Hepatocyte (in vitro differentiated cells): ENCODE results near the gene DENND5A. TPM values are rescaled to one million over a fixed set of nuclear protein-coding genes. Genes with fewer than 3 reads are reported as not detected.
A peak's percentile ranks its signal among the peaks of the same experiment; 100 is the strongest.

ENCODE experiments used
- DNase-seq: peaks from one replicate; pipeline ENCODE4 v3.0.0-alpha.2; 2016; ENCODE audit warnings: low spot score
- H2AFZ ChIP-seq: fragments of 200-600 bp; sonication (generic); 2 replicates; pipeline ENCODE4 v1.6.0; 2016; ENCODE audit warnings: antibody characterized with exemption, mild to moderate bottlenecking
- H3K27ac ChIP-seq: fragments of 200-600 bp; sonication (generic); 2 replicates; pipeline ENCODE4 v1.5.1; 2016; ENCODE audit warnings: mild to moderate bottlenecking
- H3K27me3 ChIP-seq: fragments of 200-600 bp; sonication (generic); 2 replicates; pipeline ENCODE4 v1.6.1; 2016
- H3K36me3 ChIP-seq: fragments of 200-600 bp; sonication (generic); replicated peaks from 2 replicates; pipeline ENCODE4 v1.5.1; 2016; ENCODE audit warnings: low read depth; ENCODE audit not compliant: insufficient read depth
- H3K4me1 ChIP-seq: fragments of 200-600 bp; sonication (generic); 2 replicates; pipeline ENCODE4 v1.5.1; 2016; ENCODE audit warnings: mild to moderate bottlenecking, moderate library complexity; ENCODE audit not compliant: insufficient read depth
- H3K4me2 ChIP-seq: fragments of 200-600 bp; sonication (generic); 2 replicates; pipeline ENCODE4 v1.6.0; 2016
- H3K4me3 ChIP-seq: fragments of 200-600 bp; sonication (generic); 2 replicates; pipeline ENCODE4 v1.5.1; 2016; ENCODE audit warnings: mild to moderate bottlenecking
- H3K79me2 ChIP-seq: fragments of 200-600 bp; sonication (generic); 2 replicates; pipeline ENCODE4 v1.6.0; 2017; ENCODE audit warnings: mild to moderate bottlenecking
- H3K9me2 ChIP-seq: fragments of 200-600 bp; sonication (generic); replicated peaks from 2 replicates; pipeline ENCODE4 v1.6.0; 2017; ENCODE audit warnings: mild to moderate bottlenecking; ENCODE audit not compliant: insufficient read depth
- H3K9me3 ChIP-seq: fragments of 200-600 bp; sonication (generic); 2 replicates; pipeline ENCODE4 v1.5.1; 2016; ENCODE audit warnings: low read depth, mild to moderate bottlenecking
- H4K20me1 ChIP-seq: fragments of 200-600 bp; sonication (generic); 2 replicates; pipeline ENCODE4 v1.6.0; 2016; ENCODE audit warnings: mild to moderate bottlenecking; ENCODE audit not compliant: insufficient read depth, poor library complexity, severe bottlenecking
- CTCF ChIP-seq: fragments of 200-600 bp; sonication (generic); IDR thresholded peaks from 2 replicates; pipeline ENCODE4 v1.5.1; 2016; ENCODE audit warnings: antibody characterized with exemption, mild to moderate bottlenecking; ENCODE audit not compliant: poor library complexity
- EZH2 ChIP-seq: fragments of 200-600 bp; sonication (generic); IDR thresholded peaks from 2 replicates; pipeline ENCODE4 v1.6.1; 2016; ENCODE audit warnings: antibody characterized with exemption, mild to moderate bottlenecking, borderline replicate concordance
- EZH2phosphoT487 ChIP-seq: fragments of 200-600 bp; sonication (generic); IDR thresholded peaks from one replicate; pipeline ENCODE4 v1.6.1; 2018; ENCODE audit warnings: antibody characterized with exemption, mild to moderate bottlenecking, low read depth, moderate library complexity; ENCODE audit not compliant: unreplicated experiment, severe bottlenecking
- WGBS: methylation state at CpG from one replicate; pipeline ENCODE4 v1.1.6; 2016; ENCODE audit warnings: low lambda C conversion rate; ENCODE audit errors: missing lambda C conversion rate; 5-methylcytosine and 5-hydroxymethylcytosine counted together
- polyA plus RNA-seq: library from polyadenylated mRNA; unstranded; fragments of >200 nt; fragmentation: Nextera tagmentation; extraction: Ambion mirVana; gene quantifications from 2 replicates; pipeline ENCODE4 v1.2.1, GENCODE V29; 2016
- total RNA-seq: library from RNA; depleted of rRNA; stranded (reverse); fragments of >200 nt; gene quantifications from 2 replicates; pipeline ENCODE4 v1.2.3, GENCODE V29; 2014

The DENND5A gene
- total and polyA plus RNA-seq, 2 experiments from 2014 or later = 29.7 to 56.4 TPM

- peaks cover 96% of the 10 kb centered on the region for H3K79me2 ChIP-seq
- H3K4me2 ChIP-seq = no peak overlapping the region
These were observed 46.0 kb downstream of the DENND5A start for GRCh38 chr11:9219115-9219514.

DNA sequence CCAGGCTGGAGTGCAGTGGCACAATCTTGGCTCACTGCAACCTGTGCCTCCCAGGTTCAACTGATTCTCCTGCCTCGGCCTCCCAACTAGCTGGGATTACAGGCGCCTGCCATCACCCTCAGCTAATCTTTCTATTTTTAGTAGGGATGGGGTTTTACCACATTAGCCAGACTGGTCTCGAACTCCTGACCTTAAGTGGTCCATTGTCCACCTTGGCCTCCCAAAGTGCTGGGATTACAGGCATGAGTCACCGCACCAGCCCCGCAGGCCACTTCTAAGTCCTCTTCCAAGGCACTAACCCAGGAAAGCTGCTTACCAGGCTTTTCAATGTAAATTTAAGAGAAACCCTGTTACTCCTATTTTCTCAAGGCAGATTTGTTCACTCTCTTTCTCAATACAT, 50.4 kb downstream of the DENND5A start:
- H3K79me2 ChIP-seq = peaks cover 97% of the 10 kb centered on the region
- no peaks in the 10 kb centered on the region for H3K9me2 ChIP-seq
- no peak for TF ChIP-seq EZH2
- no peak for TF ChIP-seq EZH2phosphoT487
- TF ChIP-seq CTCF = no peak
- no peaks in the 10 kb centered on the region for H3K9me3 ChIP-seq
- H3K27ac ChIP-seq = no peak overlapping the region
- H3K27me3 ChIP-seq = no peaks in the 10 kb centered on the region
- H2AFZ ChIP-seq = no peak overlapping the region
- no peaks in the 10 kb centered on the region for H3K36me3 ChIP-seq
- 68% methylated on average over 5 of the region's 5 CpGs for whole genome bisulfite sequencing
- no peak overlapping the region for H3K4me3 ChIP-seq
- no peak for DNase-seq
- H4K20me1 ChIP-seq = peaks cover 12% of the 10 kb centered on the region
- H3K4me1 ChIP-seq = no peaks in the 10 kb centered on the region
- no peak overlapping the region for H3K4me2 ChIP-seq

More at GRCh38 chr11:9219115-9219514, 46.0 kb downstream of the DENND5A start:
- H4K20me1 ChIP-seq = peaks cover 22% of the 10 kb centered on the region
- no peaks in the 10 kb centered on the region for H3K9me3 ChIP-seq
- H3K4me3 ChIP-seq = no peak overlapping the region
- 88% methylated on average over 2 of the region's 2 CpGs for WGBS
- TF ChIP-seq CTCF = no peak
- no peak for TF ChIP-seq EZH2phosphoT487
- no peak for TF ChIP-seq EZH2
- H3K27me3 ChIP-seq = no peaks in the 10 kb centered on the region
- no peaks in the 10 kb centered on the region for H3K9me2 ChIP-seq
- no peaks in the 10 kb centered on the region for H3K4me1 ChIP-seq
- H3K27ac ChIP-seq = no peak overlapping the region
- no peak overlapping the region for H2AFZ ChIP-seq
- H3K36me3 ChIP-seq = no peaks in the 10 kb centered on the region
- DNase-seq = no peak

- H4K20me1 ChIP-seq = peaks cover 21% of the 10 kb centered on the region
- no peak overlapping the region for H3K4me3 ChIP-seq
- H3K27ac ChIP-seq = peak overlapping the region; percentile 48
- H3K4me1 ChIP-seq = no peaks in the 10 kb centered on the region
- no peak overlapping the region for H2AFZ ChIP-seq
- 94% methylated on average over 3 of the region's 3 CpGs for WGBS
- no peaks in the 10 kb centered on the region for H3K36me3 ChIP-seq
- H3K9me3 ChIP-seq = no peaks in the 10 kb centered on the region
- H3K9me2 ChIP-seq = no peaks in the 10 kb centered on the region
- TF ChIP-seq EZH2phosphoT487 (no peak), EZH2 (no peak), CTCF (no peak)
- H3K79me2 ChIP-seq = peaks cover 94% of the 10 kb centered on the region
- no peak overlapping the region for H3K4me2 ChIP-seq
- no peaks in the 10 kb centered on the region for H3K27me3 ChIP-seq
- no peak for DNase-seq
These were observed 53.8 kb downstream of the DENND5A start for GRCh38 chr11:9211322-9211721.

DNA sequence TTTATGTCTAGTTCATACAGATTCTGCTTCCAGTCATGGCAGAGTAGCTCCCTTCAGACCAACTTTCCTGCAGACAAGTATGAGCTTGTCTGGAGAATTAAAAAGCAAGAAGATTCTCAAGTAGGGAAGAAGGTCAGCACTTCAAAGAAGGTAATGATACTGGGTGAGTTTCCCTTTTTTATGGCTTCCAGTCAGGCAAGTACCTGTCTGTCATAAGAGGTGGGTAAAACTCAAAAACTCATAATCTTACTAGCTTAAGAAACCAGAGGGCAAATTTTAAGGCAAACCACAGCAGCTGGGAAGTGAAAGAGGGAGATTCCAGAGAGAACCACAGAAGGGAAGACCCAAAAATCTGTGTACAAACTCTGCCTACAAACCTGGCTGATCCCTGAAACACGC, 54.2 kb downstream of the DENND5A start:
- WGBS = 78% methylated on average over 1 of the region's 1 CpG
- peak overlapping the region; percentile 48 for H3K27ac ChIP-seq
- no peaks in the 10 kb centered on the region for H3K9me3 ChIP-seq
- no peak overlapping the region for H3K4me3 ChIP-seq
- H3K9me2 ChIP-seq = no peaks in the 10 kb centered on the region
- no peak for TF ChIP-seq EZH2phosphoT487
- TF ChIP-seq EZH2 = no peak
- no peak for TF ChIP-seq CTCF
- H3K4me2 ChIP-seq = no peak overlapping the region
- H2AFZ ChIP-seq = no peak overlapping the region
- peaks cover 21% of the 10 kb centered on the region for H4K20me1 ChIP-seq
- H3K4me1 ChIP-seq = no peaks in the 10 kb centered on the region
- no peaks in the 10 kb centered on the region for H3K27me3 ChIP-seq
- H3K79me2 ChIP-seq = peaks cover 94% of the 10 kb centered on the region
- no peaks in the 10 kb centered on the region for H3K36me3 ChIP-seq
- DNase-seq = no peak
